H1 (cell line): ENCODE data around the gene ASIC2. TPM values are rescaled to one million over a fixed set of nuclear protein-coding genes. Genes with fewer than 3 reads are reported as not detected.

Experiments used
- CTCF ChIA-PET: fragments of 300-600 bp; sonication (Branson Sonifier 250); formaldehyde crosslinking; loops from one replicate; lab custom pipeline; 2021; ENCODE audit not compliant: partially characterized antibody; lab: Charles Lee
- POLR2A ChIA-PET: fragments of 300-600 bp; sonication (Branson Sonifier 250); formaldehyde crosslinking; loops from one replicate; lab custom pipeline; 2021; ENCODE audit warnings: inconsistent platforms; ENCODE audit not compliant: partially characterized antibody; lab: Charles Lee
- DNase-seq, 2 experiments: peaks; one replicate each; pipeline versions ENCODE4 v3.0.0 to v3.0.0-alpha.2; 2010 to 2022; ENCODE audit warnings: low spot score in 2 of 2, low read depth in 1 of 2, mixed read lengths in 1 of 2
- FAIRE-seq: peaks from 2 replicates; lab custom pipeline; 2011; peaks lifted over from hg19 to GRCh38; lab: Jason Lieb, UNC
- H2AFZ ChIP-seq: 2 replicates; pipeline ENCODE4 v1.8.1; 2012; ENCODE audit warnings: low read length, inconsistent platforms
- H2AK5ac ChIP-seq: 2 replicates; pipeline ENCODE4 v1.6.1; 2013; ENCODE audit warnings: low read depth, low read length
- H2BK120ac ChIP-seq: replicated peaks from 2 replicates; pipeline ENCODE3; 2013; ENCODE audit warnings: low read depth, low read length, inconsistent platforms
- H2BK12ac ChIP-seq: 2 replicates; pipeline ENCODE4 v1.6.1; 2013; ENCODE audit warnings: low read depth, low read length
- H2BK15ac ChIP-seq: 2 replicates; pipeline ENCODE4 v1.6.1; 2013; ENCODE audit warnings: low read length
- H2BK20ac ChIP-seq: 2 replicates; pipeline ENCODE4 v1.6.1; 2013; ENCODE audit warnings: low read length
- H2BK5ac ChIP-seq: 2 replicates; pipeline ENCODE4 v1.6.1; 2013; ENCODE audit warnings: low read depth, low read length
- H3K14ac ChIP-seq: 2 replicates; pipeline ENCODE4 v1.6.1; 2013; ENCODE audit warnings: inconsistent platforms; ENCODE audit not compliant: insufficient read length
- H3K18ac ChIP-seq: 2 replicates; pipeline ENCODE4 v1.6.1; 2013; ENCODE audit warnings: low read length; ENCODE audit errors: extremely low read depth
- H3K23ac ChIP-seq: 2 replicates; pipeline ENCODE4 v1.6.1; 2013; ENCODE audit warnings: inconsistent platforms; ENCODE audit not compliant: insufficient read length
- H3K23me2 ChIP-seq: 2 replicates; pipeline ENCODE4 v1.6.1; 2013; ENCODE audit warnings: low read depth, low read length
- H3K27ac ChIP-seq: 2 replicates; pipeline ENCODE4 v1.6.1; 2011; ENCODE audit warnings: low read depth, low read length, inconsistent platforms
- H3K27me3 ChIP-seq, 4 experiments: replicated peaks in 1 of 4; 1 replicate in 1 of 4; 2 replicates in 3 of 4; pipeline versions ENCODE4 v1.6.1 to v1.8.1; 2011 to 2013; ENCODE audit warnings: low read length in 3 of 4, mild to moderate bottlenecking in 3 of 4, inconsistent platforms in 2 of 4, mixed read lengths in 2 of 4, moderate library complexity in 1 of 4; ENCODE audit not compliant: control insufficient read depth in 3 of 4, insufficient read depth in 3 of 4; ENCODE audit errors: extremely low read depth in 1 of 4
- H3K36me3 ChIP-seq, 4 experiments: 2 replicates each; pipeline versions ENCODE4 v1.6.1 to v1.8.1; 2011 to 2013; ENCODE audit warnings: mild to moderate bottlenecking in 4 of 4, low read length in 3 of 4, moderate library complexity in 2 of 4, control low read depth in 1 of 4, inconsistent platforms in 1 of 4; ENCODE audit not compliant: insufficient read depth in 4 of 4, control insufficient read depth in 2 of 4
- H3K4ac ChIP-seq: replicated peaks from 2 replicates; pipeline ENCODE3; 2013; ENCODE audit warnings: low read length, low read depth, mixed read lengths, inconsistent platforms; ENCODE audit not compliant: insufficient read length
- H3K4me1 ChIP-seq, 4 experiments: replicated peaks in 1 of 4; 1 replicate in 1 of 4; 2 replicates in 3 of 4; pipeline versions ENCODE4 v1.6.1 to v1.8.1; 2011 to 2013; ENCODE audit warnings: low read length in 3 of 4, inconsistent platforms in 2 of 4, mixed read lengths in 1 of 4; ENCODE audit not compliant: insufficient read depth in 4 of 4, control insufficient read depth in 3 of 4
- H3K4me2 ChIP-seq, 2 experiments: 2 replicates each; pipeline versions ENCODE4 v1.6.1 to v1.8.1; 2011 to 2013; ENCODE audit warnings: low read depth in 2 of 2, low read length in 2 of 2, control low read depth in 1 of 2, inconsistent platforms in 1 of 2, mild to moderate bottlenecking in 1 of 2; ENCODE audit not compliant: insufficient read depth in 1 of 2
- H3K4me3 ChIP-seq, 4 experiments: fragments of 200-600, 300-600 bp in 1 of 4; sonication (generic), shearing (Covaris generic), sonication (Bioruptor Twin) in 1 of 4; 2 replicates each; pipeline versions ENCODE4 v1.5.1 to v1.8.1; 2011 to 2016; ENCODE audit warnings: low read length in 4 of 4, low read depth in 3 of 4, control low read depth in 2 of 4, inconsistent platforms in 2 of 4, mild to moderate bottlenecking in 2 of 4, mixed read lengths in 1 of 4, moderate library complexity in 1 of 4; ENCODE audit not compliant: insufficient read depth in 2 of 4; ENCODE audit errors: extremely low read depth in 1 of 4
- H3K56ac ChIP-seq: replicated peaks from 2 replicates; pipeline ENCODE3; 2013; ENCODE audit warnings: low read depth, mild to moderate bottlenecking, mixed read lengths, low read length, inconsistent platforms; ENCODE audit not compliant: insufficient read length
- H3K79me1 ChIP-seq: 2 replicates; pipeline ENCODE4 v1.6.1; 2013; ENCODE audit warnings: low read depth, low read length, control low read depth
- H3K79me2 ChIP-seq, 2 experiments: 2 replicates each; pipeline versions ENCODE4 v1.6.1 to v1.8.1; 2012 to 2013; ENCODE audit warnings: low read length in 2 of 2, mild to moderate bottlenecking in 2 of 2, inconsistent platforms in 1 of 2; ENCODE audit not compliant: insufficient read depth in 2 of 2, control insufficient read depth in 1 of 2
- H3K9ac ChIP-seq, 4 experiments: replicated peaks in 1 of 4; 1 replicate in 1 of 4; 2 replicates in 3 of 4; pipeline versions ENCODE4 v1.6.1 to v1.8.1; 2011 to 2013; ENCODE audit warnings: low read depth in 3 of 4, low read length in 3 of 4, control low read depth in 2 of 4, mild to moderate bottlenecking in 2 of 4, moderate library complexity in 2 of 4, inconsistent platforms in 1 of 4; ENCODE audit errors: extremely low read depth in 1 of 4
- H3K9me3 ChIP-seq, 2 experiments: 2 replicates each; pipeline versions ENCODE4 v1.6.1 to v1.8.1; 2012 to 2013; ENCODE audit warnings: mild to moderate bottlenecking in 2 of 2, moderate library complexity in 2 of 2, control low read depth in 1 of 2, inconsistent platforms in 1 of 2, low read depth in 1 of 2, low read length in 1 of 2, mixed read lengths in 1 of 2; ENCODE audit not compliant: insufficient read depth in 2 of 2
- H4K20me1 ChIP-seq, 2 experiments: replicated peaks in 1 of 2; 2 replicates each; pipeline versions ENCODE3 to v1.8.1; 2011 to 2013; ENCODE audit warnings: inconsistent platforms in 2 of 2, low read length in 2 of 2, mild to moderate bottlenecking in 1 of 2; ENCODE audit not compliant: insufficient read depth in 2 of 2, control insufficient read depth in 1 of 2
- H4K5ac ChIP-seq: 2 replicates; pipeline ENCODE4 v1.6.1; 2013; ENCODE audit warnings: low read length, low read depth, mixed read lengths, inconsistent platforms; ENCODE audit not compliant: insufficient read length
- H4K8ac ChIP-seq: 2 replicates; pipeline ENCODE4 v1.8.0; 2013; ENCODE audit warnings: mild to moderate bottlenecking, moderate library complexity, low read length, inconsistent platforms; ENCODE audit not compliant: insufficient read depth; ENCODE audit errors: extremely low read depth
- H4K91ac ChIP-seq: replicated peaks from 2 replicates; pipeline ENCODE3; 2013; ENCODE audit warnings: low read length, mixed read lengths, inconsistent platforms; ENCODE audit not compliant: insufficient read length
- CBX8 ChIP-seq: fragments of 300-800, 300-1000 bp; sonication (generic); IDR thresholded peaks from 2 replicates; pipeline ENCODE4 v1.7.1; 2016; ENCODE audit warnings: low read depth, low read length, borderline replicate concordance
- CHD1 ChIP-seq: IDR thresholded peaks from 2 replicates; pipeline ENCODE4 v1.6.1; 2012; ENCODE audit warnings: low read depth, low read length, improper control_type of control experiment
- CTBP2 ChIP-seq: IDR thresholded peaks from 2 replicates; pipeline ENCODE4 v1.7.0; 2011; ENCODE audit warnings: borderline replicate concordance, mild to moderate bottlenecking, moderate library complexity, mixed read lengths, low read length; ENCODE audit not compliant: insufficient read depth, insufficient read length
- CTCF ChIP-seq, 3 experiments: IDR thresholded peaks; 1 replicate in 2 of 3; 2 replicates in 1 of 3; pipeline versions ENCODE4 v1.5.1 to v1.6.1; 2011; ENCODE audit warnings: low read length in 3 of 3, mild to moderate bottlenecking in 3 of 3, inconsistent platforms in 2 of 3, low read depth in 1 of 3, moderate library complexity in 1 of 3; ENCODE audit not compliant: insufficient read depth in 1 of 3; ENCODE audit errors: control extremely low read depth in 1 of 3
- FOSL1 ChIP-seq: IDR thresholded peaks from 2 replicates; pipeline ENCODE4 v1.6.1; 2011; ENCODE audit warnings: mild to moderate bottlenecking, low read depth, low read length, moderate library complexity; ENCODE audit not compliant: insufficient read depth
- HDAC6 ChIP-seq: IDR thresholded peaks from one replicate; pipeline ENCODE4 v1.7.1; 2012; ENCODE audit warnings: low read depth, mild to moderate bottlenecking, inconsistent platforms, low read length, moderate library complexity
- KDM4A ChIP-seq: IDR thresholded peaks from one replicate; pipeline ENCODE4 v1.7.1; 2012; ENCODE audit warnings: low read depth, mild to moderate bottlenecking, moderate library complexity, low read length, inconsistent platforms; ENCODE audit not compliant: severe bottlenecking
- SIN3A ChIP-seq, 2 experiments: IDR thresholded peaks in 1 of 2; conservative IDR thresholded peaks in 1 of 2; 2 replicates each; pipeline ENCODE4 v1.6.1; 2011 to 2012; ENCODE audit warnings: low read length in 2 of 2, improper control_type of control experiment in 1 of 2, low read depth in 1 of 2, mild to moderate bottlenecking in 1 of 2
- SIRT6 ChIP-seq: IDR thresholded peaks from one replicate; pipeline ENCODE4 v1.7.1; 2012; ENCODE audit warnings: low read length, inconsistent platforms
- SRF ChIP-seq: IDR thresholded peaks from 2 replicates; pipeline ENCODE4 v1.6.1; 2011; ENCODE audit warnings: mild to moderate bottlenecking, low read depth, low read length, moderate library complexity
- TEAD4 ChIP-seq: IDR thresholded peaks from 2 replicates; pipeline ENCODE4 v1.6.1; 2012; ENCODE audit warnings: low read depth, low read length, inconsistent platforms, mixed read lengths
- YY1 ChIP-seq: IDR thresholded peaks from 2 replicates; pipeline ENCODE4 v1.6.1; 2011; ENCODE audit warnings: low read depth, mild to moderate bottlenecking, low read length
- WGBS, 2 experiments: shearing (Covaris generic) in 1 of 2; methylation state at CpG; one replicate each; pipeline versions ENCODE4 v1.1.6 to v1.1.7; 2013 to 2015; ENCODE audit warnings: low lambda C conversion rate in 2 of 2, mixed read lengths in 2 of 2, inconsistent platforms in 1 of 2, low coverage in 1 of 2, missing lambda C conversion rate in 1 of 2; ENCODE audit not compliant: insufficient replicate concordance in 2 of 2, insufficient coverage in 1 of 2, insufficient read length in 1 of 2; ENCODE audit errors: extremely low coverage in 1 of 2, missing lambda C conversion rate in 1 of 2; 5-methylcytosine and 5-hydroxymethylcytosine counted together
- polyA plus RNA-seq, 7 experiments: library from polyadenylated mRNA; depleted of rRNA in 3 of 7; stranded (reverse) in 5 of 7; unstranded in 2 of 7; fragments of >200 nt in 5 of 7; fragments of 200-250 nt in 2 of 7; gene quantifications; 1 replicate in 5 of 7; 2 replicates in 1 of 7; 4 replicates in 1 of 7; pipeline versions ENCODE4 v1.2.1 to v1.2.3, GENCODE V29; 2011 to 2013; ENCODE audit warnings: missing spikeins in 2 of 7, mixed read lengths in 2 of 7
- total RNA-seq: library from RNA; stranded (reverse); fragmentation: NEBNext Ultra II Directional; extraction: Animal tissue kit (Norgen Biotek cat#: 25700); gene quantifications from 2 replicates; pipeline ENCODE4 v1.2.1, GENCODE V29; 2021

ASIC2 gene
- total and polyA plus RNA-seq, 2 of the 8 experiments (the other 6 are each of a cell fraction or from before 2014, with no cell fraction given), result 0.86 to 1.2 TPM

DNA sequence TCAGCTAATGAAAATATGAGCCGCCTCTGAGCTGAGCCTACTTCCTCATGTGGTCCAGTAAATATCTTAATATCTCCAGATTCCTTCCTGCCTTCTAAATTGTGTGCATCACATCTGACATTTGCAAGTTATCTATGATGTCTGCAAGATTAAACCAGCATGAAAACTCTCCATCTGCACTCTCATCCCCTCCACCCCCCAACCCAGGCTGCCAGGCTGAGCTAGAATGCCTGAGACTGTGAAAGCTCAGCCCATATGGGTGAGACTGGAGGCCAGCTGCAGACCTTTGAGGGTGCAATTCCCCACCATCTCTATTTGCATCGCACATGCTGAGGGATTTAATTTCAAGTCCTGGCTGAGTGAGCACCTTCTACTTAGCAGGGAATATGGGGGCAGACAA is 82.8 kb downstream of the ASIC2 start:
- Histone ChIP-seq H3K79me1 (no peaks in the 10 kb centered on the region), H2BK20ac (no peak overlapping the region), H3K4ac (no peak overlapping the region), H3K56ac (no peak overlapping the region), H4K8ac (no peak overlapping the region), H4K5ac (no peak overlapping the region), H3K4me2 (no peak overlapping the region), H3K18ac (no peak overlapping the region), H2AK5ac (no peak overlapping the region), H3K9ac (no peak overlapping the region), H2BK12ac (no peak overlapping the region), H3K4me1 (no peaks in the 10 kb centered on the region), H3K36me3 (no peaks in the 10 kb centered on the region), H2BK120ac (no peak overlapping the region), H3K27ac (no peak overlapping the region), H3K4me3 (no peak overlapping the region), H2AFZ (no peak overlapping the region), H4K91ac (no peak overlapping the region), H3K9me3 (no peaks in the 10 kb centered on the region), H3K79me2 (no peaks in the 10 kb centered on the region), H2BK15ac (no peak overlapping the region), H3K23ac (no peak overlapping the region), H3K27me3 (peaks cover 0 to 7% (median 0%) of the 10 kb centered on the region in 4 experiments; a peak in 3 of 7 replicates), H2BK5ac (no peak overlapping the region), H3K23me2 (no peaks in the 10 kb centered on the region), H4K20me1 (peaks cover 2 to 3% of the 10 kb centered on the region in 2 experiments), H3K14ac (no peak overlapping the region)
- CTCF ChIA-PET, result interaction anchor here (1.2 to 5.1 kb wide), 3 partner anchors 10 to 113 kb away, joined by 3 to 27 read pairs (median 3); no protein-coding TSS in a partner anchor
- POLR2A ChIA-PET, result no interaction called here
- DNase-seq (no peak), FAIRE-seq (no peak)
- 90% methylated on average over 2 of the region's 2 CpGs; no CpG with 5 or more reads in 1 of the 2 experiments for WGBS, 2 experiments
- TF ChIP-seq SRF, result no peak
- no peak for TF ChIP-seq CTBP2
- no peak for TF ChIP-seq KDM4A
- TF ChIP-seq SIRT6, result no peak
- TF ChIP-seq CHD1, result no peak
- TF ChIP-seq TEAD4, result no peak
- no peak for TF ChIP-seq CTCF (IDR thresholded peaks at IDR 0.05; ENCODE audit: control extremely low read depth in 1 of 3, insufficient read depth in 1 of 3, low read depth in 1 of 3, low read length in 3 of 3)
- no peak for TF ChIP-seq CBX8
- TF ChIP-seq HDAC6, result no peak
- no peak for TF ChIP-seq YY1
- TF ChIP-seq SIN3A (conservative IDR thresholded peaks at IDR 0.05 in 1 of 2, IDR thresholded peaks at IDR 0.05 in 1 of 2; ENCODE audit: low read depth in 1 of 2, low read length in 2 of 2), result no peak
- no peak for TF ChIP-seq FOSL1
